ENCODE data around the gene HSFX3. TPM values are rescaled to one million over a fixed set of nuclear protein-coding genes. Genes with fewer than 3 reads are reported as not detected.

The HSFX3 gene
- not detected in 5 replicates for total RNA-seq (2022; extraction: Qiagen RNA extraction; ENCODE audit: low read depth)

GRCh38 chrX:149549701-149550100 lies at the start of gene HSFX3:
Gene HSFX3, minus strand, starts transcription at chrX:149549924. Its CDS starts 72 bp downstream, at chrX:149549852.

GRCh38 chrX:149595214-149595613 lies 45.5 kb upstream of the HSFX3 start, which contains the start of gene HSFX2:
Gene HSFX2, minus strand, starts transcription at chrX:149595314. Its CDS starts 614 bp downstream, at chrX:149594700.

GRCh38 chrX:149587359-149587758 lies 37.6 kb upstream of the HSFX3 start, which contains the start of gene MAGEA9B:
Gene MAGEA9B, minus strand, starts transcription at chrX:149587459. Its CDS starts 4,280 bp downstream, at chrX:149583179.

GRCh38 chrX:149540621-149541520 lies 8.9 kb downstream of the HSFX3 start, which contains the start of gene EOLA1:
Gene EOLA1, plus strand, starts transcription at chrX:149541012. Its CDS starts 4,619 bp downstream, at chrX:149545631.

GRCh38 chrX:149504915-149505651 lies 44.6 kb downstream of the HSFX3 start, which contains the start of gene IDS:
Gene IDS, minus strand, starts transcription at chrX:149505306. Its CDS starts 169 bp downstream, at chrX:149505137.

Other genes starting within 250 kb of the HSFX3 start
- gene IDS, start 44.6 kb downstream of the HSFX3 start, total RNA-seq (2022; extraction: Qiagen RNA extraction; ENCODE audit: low read depth), result 82.9 to 110 TPM (median 100 TPM) in 5 replicates
- gene EOLA1, start 8.9 kb downstream of the HSFX3 start, total RNA-seq (2022; extraction: Qiagen RNA extraction; ENCODE audit: low read depth), result 19.4 to 21.9 TPM (median 20.2 TPM) in 5 replicates
- gene MAGEA9B, start 37.5 kb upstream of the HSFX3 start, total RNA-seq (2022; extraction: Qiagen RNA extraction; ENCODE audit: low read depth), result not detected in 5 replicates
- 0.17 to 0.29 TPM (median 0.22 TPM) in 3 of 5 replicates, not detected in the others for gene HSFX2, start 45.4 kb upstream of the HSFX3 start, total RNA-seq (2022; extraction: Qiagen RNA extraction; ENCODE audit: low read depth)
- gene TMEM185A, start 81.9 kb upstream of the HSFX3 start, total RNA-seq (2022; extraction: Qiagen RNA extraction; ENCODE audit: low read depth), result 26.7 to 32.9 TPM (median 29.0 TPM) in 5 replicates
- gene MAGEA11, start 162.1 kb upstream of the HSFX3 start, total RNA-seq (2022; extraction: Qiagen RNA extraction; ENCODE audit: low read depth), result 0.07 TPM in 1 of 5 replicates, not detected in the others
- 0.27 to 0.53 TPM (median 0.35 TPM) in 4 of 5 replicates, not detected in the other for gene HSFX1, start 224.1 kb upstream of the HSFX3 start, total RNA-seq (2022; extraction: Qiagen RNA extraction; ENCODE audit: low read depth)
- gene MAGEA9, start 232.0 kb upstream of the HSFX3 start, total RNA-seq (2022; extraction: Qiagen RNA extraction; ENCODE audit: low read depth), result not detected in 5 replicates

Measured in A549 treated with GW870086 at 1 μM for 4 hours (cell line).